ENCODE results near the gene ARHGAP42. TPM values are rescaled to one million over a fixed set of nuclear protein-coding genes. Genes with fewer than 3 reads are reported as not detected.

The ARHGAP42 gene
- total RNA-seq, 1 experiment from 2014 or later: 39.1 TPM

GRCh38 chr11:100712583-100712982 lies 25.5 kb downstream of the ARHGAP42 start:
- WGBS (ENCODE audit: extremely low coverage, insufficient read length, low lambda C conversion rate): no CpG with 5 or more reads among the region's 3 CpGs
- H2BK20ac ChIP-seq (ENCODE audit: low read depth, low read length, poor library complexity, severe bottlenecking): no peak overlapping the region
- no peak for DNase-seq
- H3K79me2 ChIP-seq (ENCODE audit: insufficient read depth, low read length): peaks cover 7% of the 10 kb centered on the region; the same call in 1 of the 2 replicates
- peaks cover 2% of the 10 kb centered on the region; the same call in 1 of the 2 replicates for H3K4me1 ChIP-seq (ENCODE audit: insufficient read depth, low read length)
- no peak overlapping the region for H4K8ac ChIP-seq (replicated peaks; ENCODE audit: insufficient read length, low read depth, low read length)
- Mint-ChIP-seq H3K36me3 (ENCODE audit: insufficient read depth in 1 of 3, low read depth in 3 of 3) (peaks cover 0 to 8% (median 8%) of the 10 kb centered on the region in 3 experiments; a peak in 5 of 7 replicates), H3K9me3 (no peaks in the 10 kb centered on the region), H3K4me1 (peaks cover 24 to 42% of the 10 kb centered on the region in 2 experiments), H3K4me3 (no peak overlapping the region), H3K27ac (peak overlapping the region in 1 of 3 experiments; percentile 15; a peak in 2 of 7 replicates), H3K27me3 (ENCODE audit: low read depth) (no peaks in the 10 kb centered on the region)
- no peak overlapping the region for H3K56ac ChIP-seq (ENCODE audit: insufficient read length, low read depth, low read length)
- no peak overlapping the region for H3K4ac ChIP-seq (ENCODE audit: low read depth, low read length)
- H2AK5ac ChIP-seq (ENCODE audit: insufficient read length, low read length): no peak overlapping the region
- H3K27ac ChIP-seq (ENCODE audit: insufficient read length, low read depth, low read length): no peak overlapping the region
- H3T11ph ChIP-seq (ENCODE audit: low read length): no peak overlapping the region
- H3K23ac ChIP-seq (ENCODE audit: insufficient read length, low read depth, low read length): no peak overlapping the region
- no peaks in the 10 kb centered on the region for H3K27me3 ChIP-seq (ENCODE audit: insufficient read depth, low read length)
- H4K5ac ChIP-seq (ENCODE audit: insufficient read length, low read depth, low read length): no peak overlapping the region
- H4K20me1 ChIP-seq (ENCODE audit: control insufficient read depth, insufficient read depth, insufficient read length): no peaks in the 10 kb centered on the region
- H3K23me2 ChIP-seq (ENCODE audit: insufficient read length, low read depth, low read length, poor library complexity, severe bottlenecking): no peaks in the 10 kb centered on the region
- H2BK12ac ChIP-seq (ENCODE audit: insufficient read length, low read depth, low read length): no peak overlapping the region
- no peak overlapping the region for H3K14ac ChIP-seq (ENCODE audit: insufficient read depth, low read length)
- no peak overlapping the region for H3K4me2 ChIP-seq (ENCODE audit: insufficient read depth, insufficient read length, low read length)
- no peak overlapping the region for H2AFZ ChIP-seq (ENCODE audit: low read length)
- no peaks in the 10 kb centered on the region for H3K9me3 ChIP-seq (ENCODE audit: control insufficient read depth, low read depth, low read length)
- H3K9ac ChIP-seq (ENCODE audit: extremely low read depth, insufficient read length, low read length): no peak overlapping the region
- H3K18ac ChIP-seq (ENCODE audit: insufficient read length, low read depth, low read length): no peak overlapping the region
- H3K79me1 ChIP-seq (ENCODE audit: insufficient read depth, low read depth, low read length, poor library complexity, severe bottlenecking): no peaks in the 10 kb centered on the region
- H2BK5ac ChIP-seq (ENCODE audit: insufficient read length, low read length): no peak overlapping the region
- H2BK15ac ChIP-seq (ENCODE audit: low read depth, low read length): no peak overlapping the region
- no peak overlapping the region for H2BK120ac ChIP-seq (ENCODE audit: low read depth, low read length, poor library complexity, severe bottlenecking)
- no peak overlapping the region for H4K91ac ChIP-seq (ENCODE audit: insufficient read length, low read depth, low read length)
- no peak for TF ChIP-seq CTCF (conservative IDR thresholded peaks at IDR 0.05)

Measured in H9 (cell line).